Loucy (cell line): ENCODE results near the gene SKAP2.

ENCODE experiments used
- CTCF ChIP-seq: fragments of 200-600 bp; sonication (generic); conservative IDR thresholded peaks from 2 replicates; pipeline ENCODE4 v1.5.1; 2014; ENCODE audit warnings: mild to moderate bottlenecking, antibody characterized with exemption, low read length
- EZH2phosphoT487 ChIP-seq: fragments of 200-600 bp; IDR thresholded peaks from 2 replicates; pipeline ENCODE4 v1.6.1; 2018; ENCODE audit warnings: antibody characterized with exemption, mild to moderate bottlenecking, moderate library complexity, borderline replicate concordance

DNA sequence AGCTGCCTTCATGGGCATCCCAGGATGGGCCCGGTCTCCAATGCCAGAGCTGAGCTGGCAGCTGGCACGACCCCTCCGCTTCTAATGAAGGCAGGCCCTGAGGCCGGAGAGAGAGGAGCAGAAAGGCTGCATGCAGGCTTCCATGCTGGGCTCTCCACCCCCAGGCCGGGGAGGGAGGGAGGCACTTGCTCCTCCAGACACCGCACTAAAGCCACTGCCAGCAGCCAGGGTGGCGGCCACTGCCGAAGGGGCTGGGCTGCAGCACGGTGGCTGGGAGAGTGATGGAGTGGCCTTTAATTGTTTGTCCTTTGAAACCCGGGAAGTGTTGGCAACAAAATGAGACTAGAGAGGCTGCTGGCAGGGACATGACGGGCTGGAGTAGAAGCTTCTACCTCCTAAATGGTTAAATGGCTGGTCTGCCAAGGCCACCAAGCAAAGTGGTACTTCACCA, 236.5 kb downstream of the SKAP2 start:
- TF ChIP-seq CTCF = no peak
- no peak for TF ChIP-seq EZH2phosphoT487
